ENCODE data around the gene ANAPC16. TPM values are rescaled to one million over a fixed set of nuclear protein-coding genes. Genes with fewer than 3 reads are reported as not detected.

ANAPC16 gene
- total RNA-seq, 1 experiment from 2014 or later = 71.1 TPM

GRCh38 chr10:72177454-72177853, 38.4 kb upstream of the ANAPC16 start:
- H3K9me2 ChIP-seq (ENCODE audit: insufficient read depth) = no peaks in the 10 kb centered on the region
- H3K27ac ChIP-seq (ENCODE audit: low read depth, low read length) = no peak overlapping the region
- H3K79me2 ChIP-seq (ENCODE audit: insufficient read depth, low read length) = no peaks in the 10 kb centered on the region
- H3K4me2 ChIP-seq (ENCODE audit: low read length) = no peak overlapping the region
- ChIA-PET CTCF (no interaction called here), POLR2A (no interaction called here), RAD21 (ENCODE audit: low non-redundant PET in 1 of 2, low total read pairs in 2 of 2, uncharacterized antibody in 2 of 2, unreplicated experiment in 2 of 2) (no interaction called here)
- H2AFZ ChIP-seq (ENCODE audit: low read depth, low read length, poor library complexity, severe bottlenecking) = no peak overlapping the region
- no peaks in the 10 kb centered on the region for H4K20me1 ChIP-seq (ENCODE audit: insufficient read depth)
- peaks cover 33 to 34% of the 10 kb centered on the region in 2 experiments for H3K4me1 ChIP-seq (ENCODE audit: control insufficient read depth in 1 of 2, insufficient read depth in 2 of 2, low read length in 2 of 2)
- ATAC-seq (no peak), DNase-seq (ENCODE audit: low read depth, low spot score) (no peak)
- intact Hi-C loops (cut with micrococcal nuclease) = no loop called here
- H3K9ac ChIP-seq (ENCODE audit: low read length) = no peak overlapping the region
- TF ChIP-seq ELF1 (IDR thresholded peaks at IDR 0.05; ENCODE audit: borderline replicate concordance, low read depth) (no peak), POLR2AphosphoS5 (IDR thresholded peaks at IDR 0.05; ENCODE audit: low read depth, low read length) (no peak), ZFX (IDR thresholded peaks at IDR 0.05) (no peak), REST (IDR thresholded peaks at IDR 0.05; ENCODE audit: low read depth) (no peak), TCF7L2 (IDR thresholded peaks at IDR 0.05; ENCODE audit: borderline replicate concordance, extremely low read depth, insufficient read depth, insufficient read length) (no peak), RAD21 (IDR thresholded peaks at IDR 0.05; ENCODE audit: low read depth) (no peak), EZH2 (IDR thresholded peaks at IDR 0.05) (no peak), EGR1 (IDR thresholded peaks at IDR 0.05; ENCODE audit: low read depth) (no peak), FOSL1 (IDR thresholded peaks at IDR 0.05; ENCODE audit: low read depth) (no peak), SP1 (IDR thresholded peaks at IDR 0.05; ENCODE audit: low read depth) (no peak), ATF3 (IDR thresholded peaks at IDR 0.05) (no peak), CBX3 (IDR thresholded peaks at IDR 0.05; ENCODE audit: low read depth) (no peak), SIN3A (IDR thresholded peaks at IDR 0.05; ENCODE audit: low read depth) (no peak), JUND (IDR thresholded peaks at IDR 0.05) (no peak), POLR2A (IDR thresholded peaks at IDR 0.05; ENCODE audit: borderline replicate concordance, extremely low read depth, insufficient read depth, insufficient read length) (no peak), MAX (IDR thresholded peaks at IDR 0.05) (no peak), SRF (IDR thresholded peaks at IDR 0.05; ENCODE audit: low read depth) (no peak), ZNF274 (IDR thresholded peaks at IDR 0.05; ENCODE audit: low read depth, low read length) (no peak)
- no peaks in the 10 kb centered on the region for H3K36me3 ChIP-seq (ENCODE audit: control insufficient read depth in 1 of 2, insufficient read depth in 2 of 2, low read length in 2 of 2)
- no peaks in the 10 kb centered on the region for H3K27me3 ChIP-seq (ENCODE audit: insufficient read depth, low read length)
- no peaks in the 10 kb centered on the region for H3K9me3 ChIP-seq (ENCODE audit: control insufficient read depth in 1 of 2, insufficient read depth in 1 of 2, low read depth in 1 of 2, low read length in 2 of 2)
- no TSS peak for BruUV-seq (replicated peaks)
- H3K4me3 ChIP-seq (replicated peaks in 1 of 2; ENCODE audit: low read depth in 1 of 2, low read length in 2 of 2) = no peak overlapping the region
